Fibroblast of skin of scalp (primary cell): ENCODE data around the gene MRGPRD.

Source experiments
- DNase-seq: peaks from one replicate; pipeline ENCODE4 v3.0.0-alpha.2; 2013

Gene MRGPRD

DNA sequence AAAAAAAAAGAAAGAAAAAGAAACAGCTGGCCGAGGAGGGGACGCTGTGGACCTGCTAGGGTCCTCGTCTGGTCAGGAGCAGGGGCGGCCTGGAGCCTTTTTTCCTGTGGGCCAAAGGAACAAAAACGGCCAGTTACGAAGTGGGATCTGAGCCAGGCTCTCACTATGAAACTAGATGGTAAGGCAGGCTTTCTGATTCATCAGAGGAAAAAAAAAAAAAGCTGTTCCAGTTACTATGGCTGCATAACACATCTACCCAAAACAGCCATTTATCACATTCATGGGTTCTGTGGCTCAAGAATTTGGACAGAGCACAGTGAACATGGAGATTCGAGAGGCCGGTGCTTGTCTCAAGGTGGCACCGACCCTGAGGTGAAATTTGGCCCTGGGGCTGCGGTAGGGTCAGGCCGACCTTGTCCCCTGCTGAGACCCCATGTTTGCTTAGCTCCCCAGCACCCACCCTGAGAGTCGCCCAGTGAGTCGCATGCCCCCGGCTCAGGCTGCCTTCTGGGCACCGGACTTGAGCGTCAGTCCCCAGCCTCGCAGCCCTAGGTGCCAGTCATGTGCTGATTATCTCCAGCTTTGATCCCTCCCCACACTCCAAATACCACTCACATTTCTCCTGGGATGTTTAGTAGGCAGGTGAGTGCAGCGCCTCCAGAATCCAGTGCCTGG is 34.2 kb downstream of the MRGPRD start:
- peak; percentile 74 for DNase-seq

DNA sequence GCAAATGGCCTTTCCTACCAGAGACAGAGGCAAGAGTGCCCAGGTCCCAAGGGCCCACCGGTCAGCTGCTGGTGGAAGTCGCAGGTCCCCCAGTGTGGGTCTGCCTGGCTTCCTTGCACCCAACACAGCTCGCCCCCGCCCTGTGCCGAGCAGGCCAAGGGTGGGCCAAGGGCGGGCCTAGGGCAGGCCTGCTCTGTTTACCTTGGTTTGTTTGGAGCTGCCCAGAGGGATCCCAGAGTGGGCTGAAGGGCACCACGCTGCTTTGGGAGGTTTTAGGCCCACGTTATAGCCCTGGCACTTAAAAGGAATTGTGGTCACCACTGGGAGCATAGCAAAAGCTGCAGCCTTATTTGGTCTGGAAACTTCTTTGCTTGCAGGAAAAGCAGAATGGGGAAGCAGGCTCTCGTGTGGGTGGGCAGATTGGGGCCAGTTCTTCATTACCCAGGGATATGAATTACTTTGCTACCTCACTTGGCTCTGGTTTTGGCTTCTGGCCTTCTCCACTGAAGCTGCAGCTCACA is 38.0 kb downstream of the MRGPRD start:
- peak; percentile 42 for DNase-seq

DNA sequence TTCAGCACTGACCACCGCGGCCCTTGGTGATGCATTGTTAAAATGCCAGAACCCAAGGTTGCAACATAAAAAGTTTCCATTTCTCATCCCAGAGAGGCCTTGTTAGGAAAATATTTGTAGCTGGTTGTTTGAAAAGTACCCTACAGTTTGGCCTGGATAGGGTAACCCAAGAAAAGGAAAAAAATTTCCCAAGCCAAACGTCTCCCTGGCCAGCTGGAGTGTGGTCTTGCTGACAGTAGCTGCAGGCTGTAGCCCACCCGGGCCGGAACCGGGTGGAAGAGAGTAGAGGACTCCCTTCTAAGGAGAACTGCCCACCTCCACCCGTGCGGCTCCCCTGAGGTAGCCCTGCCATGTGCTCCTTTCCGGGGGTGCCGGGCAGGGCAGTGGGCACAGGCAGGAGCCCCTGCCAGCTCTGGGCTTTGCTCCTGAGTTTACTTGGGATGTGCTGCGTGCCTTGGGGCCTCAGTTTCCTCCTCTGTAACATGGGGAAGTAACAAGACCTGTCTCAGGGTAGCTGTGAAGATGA is 38.6 kb downstream of the MRGPRD start:
- no peak for DNase-seq

DNA sequence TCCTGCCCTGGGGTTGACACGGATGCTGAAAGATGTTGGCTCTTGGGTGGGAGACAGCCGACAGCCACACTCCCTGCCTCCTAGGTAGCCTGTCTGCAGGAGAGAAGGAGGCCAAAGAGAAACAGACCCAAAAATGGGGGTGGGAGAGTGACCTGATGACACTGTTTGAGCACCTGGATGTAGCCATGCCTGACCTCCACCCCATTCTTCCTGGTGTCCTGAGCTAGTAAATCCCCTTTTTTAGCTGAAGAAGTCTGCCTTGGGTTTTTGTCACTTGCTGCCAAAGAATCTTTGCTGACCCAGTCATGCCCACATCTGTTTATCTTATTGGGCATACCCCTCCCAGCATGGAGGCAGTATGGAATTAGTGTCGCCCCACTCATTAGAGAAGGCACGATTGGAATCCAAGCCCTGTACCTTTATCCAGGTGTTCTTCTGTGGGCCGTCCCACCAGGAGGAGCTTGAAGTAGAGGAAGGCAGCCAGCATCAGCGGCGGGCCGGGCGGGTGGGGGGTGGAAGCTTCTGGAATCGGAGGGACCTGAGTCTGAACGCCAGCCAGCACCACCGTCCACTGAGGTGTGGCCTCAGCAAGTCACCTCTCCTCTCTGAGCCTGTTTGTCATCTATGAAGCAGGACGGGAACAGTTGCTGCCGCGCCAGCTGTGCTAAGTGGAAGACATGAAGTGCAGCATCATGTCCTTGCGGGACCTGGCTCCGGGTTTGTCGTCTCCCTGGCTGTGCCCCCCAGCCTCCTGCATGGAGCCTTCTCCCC is 39.3 kb downstream of the MRGPRD start:
- no peak for DNase-seq

DNA sequence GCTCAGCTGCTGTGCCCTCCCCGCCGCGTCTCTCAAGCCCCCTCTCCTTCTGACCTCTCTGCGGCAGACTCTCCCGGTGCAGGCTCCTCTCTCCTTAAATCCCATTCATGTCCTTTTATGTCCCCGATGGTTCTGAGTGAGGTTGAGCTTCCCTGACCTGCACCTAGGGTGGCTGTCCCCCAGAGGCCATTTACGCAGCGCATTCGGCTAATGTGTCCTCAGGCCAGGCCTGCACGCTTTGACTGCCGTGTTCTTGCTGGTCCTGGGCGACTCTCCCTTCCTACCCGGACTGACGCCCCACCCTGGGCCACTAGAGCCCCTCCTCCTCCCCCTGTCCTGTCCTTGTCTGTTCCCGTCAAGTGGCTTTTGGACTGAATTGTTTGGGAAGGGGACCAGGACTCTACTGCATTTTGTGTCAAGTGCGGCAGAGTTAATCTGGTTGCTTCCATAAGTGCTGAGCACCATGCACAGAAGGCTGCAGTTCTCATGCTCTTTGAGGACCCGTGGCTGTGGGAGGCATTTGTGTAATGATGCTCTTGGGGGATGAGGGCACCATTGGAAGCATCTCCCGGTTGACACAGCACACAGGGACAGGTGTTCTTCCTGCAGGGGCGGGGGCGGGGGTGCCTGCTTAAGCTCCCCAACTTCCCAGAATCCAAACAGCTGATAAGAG is 40.0 kb downstream of the MRGPRD start:
- no peak for DNase-seq

DNA sequence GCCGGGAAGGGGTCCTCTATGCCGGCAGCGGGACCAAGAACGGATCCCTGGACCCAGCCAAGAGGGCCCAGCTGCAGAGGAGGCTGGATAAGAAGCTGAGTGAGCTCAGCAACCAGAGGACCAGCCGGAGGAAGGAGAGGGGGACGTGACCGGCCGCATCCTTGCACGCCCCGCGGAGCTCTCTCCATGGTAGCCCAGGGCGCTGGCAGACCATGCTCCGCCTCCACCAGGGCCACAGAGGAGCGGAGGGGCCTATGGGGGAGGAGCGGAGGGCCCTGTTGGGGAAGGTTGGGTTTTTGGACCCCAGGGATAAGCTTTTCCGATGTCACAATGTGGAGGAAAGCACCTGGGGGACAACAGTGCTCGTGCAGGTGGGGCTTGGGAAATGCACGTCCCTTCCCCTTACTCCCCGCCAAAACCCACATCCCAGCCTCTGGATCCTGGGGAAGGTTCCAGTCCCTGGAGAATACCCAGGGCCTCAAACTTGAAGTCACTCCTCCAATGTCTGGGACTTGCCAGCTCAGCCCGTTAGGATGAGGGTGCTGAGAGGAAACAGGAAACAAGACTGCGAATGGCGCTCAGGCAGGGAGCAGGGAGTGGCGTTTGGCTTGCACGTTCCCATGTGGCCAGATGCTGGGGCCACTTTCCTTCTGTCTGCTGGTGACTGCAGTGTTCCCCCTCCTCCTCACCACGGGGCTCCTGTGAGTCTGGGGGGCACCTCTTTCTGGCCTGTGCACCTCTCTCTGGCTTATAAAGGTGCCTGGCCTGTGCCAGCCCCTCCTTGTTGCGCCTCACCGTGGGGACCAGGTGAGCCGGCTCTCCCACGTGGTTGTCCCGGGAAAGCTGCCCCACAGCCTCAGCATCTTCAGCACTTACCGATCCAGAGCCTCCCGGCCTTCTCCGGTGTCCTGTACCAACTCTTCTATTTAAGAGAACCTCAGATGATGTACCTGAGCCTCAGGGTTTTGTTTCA is 40.9 kb downstream of the MRGPRD start:
- DNase-seq: no peak

DNA sequence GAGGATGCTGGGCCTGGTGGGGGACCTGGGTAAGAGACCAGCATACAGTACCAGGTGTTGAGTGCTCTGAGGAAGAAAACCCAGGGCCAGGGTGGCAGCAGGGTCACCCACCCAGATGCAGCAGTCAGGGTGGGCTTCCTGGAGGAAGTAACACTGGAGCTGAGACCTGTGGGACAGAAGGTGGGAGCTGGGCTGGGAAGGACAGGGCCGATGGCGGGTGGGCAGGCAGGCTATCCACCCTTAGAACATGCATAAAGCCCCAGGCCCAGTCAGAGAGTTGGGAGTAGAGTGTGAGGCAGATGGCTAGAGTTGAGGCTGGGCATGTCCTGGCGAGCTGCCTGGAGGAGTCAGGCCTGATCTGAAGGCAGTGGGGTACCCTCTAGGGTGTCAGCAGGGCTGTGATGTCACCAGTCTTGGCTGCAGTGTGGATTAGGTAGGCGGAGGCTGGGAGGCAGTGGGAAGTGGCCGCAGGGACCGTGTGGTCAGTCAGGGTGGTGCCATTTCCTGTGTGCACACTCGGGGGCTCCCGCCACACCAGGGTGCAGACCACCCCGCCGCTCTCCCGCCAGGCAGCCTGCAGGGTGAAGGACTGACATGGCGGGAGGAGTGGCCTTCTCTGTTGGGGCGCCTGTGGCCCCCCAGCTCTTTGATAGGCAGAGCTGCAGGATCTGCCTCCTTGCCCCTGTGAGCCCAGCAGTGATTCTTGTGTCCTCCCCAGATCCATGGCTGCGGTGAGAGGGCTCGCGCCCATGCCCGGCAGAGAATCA is 41.8 kb downstream of the MRGPRD start:
- no peak for DNase-seq

DNA sequence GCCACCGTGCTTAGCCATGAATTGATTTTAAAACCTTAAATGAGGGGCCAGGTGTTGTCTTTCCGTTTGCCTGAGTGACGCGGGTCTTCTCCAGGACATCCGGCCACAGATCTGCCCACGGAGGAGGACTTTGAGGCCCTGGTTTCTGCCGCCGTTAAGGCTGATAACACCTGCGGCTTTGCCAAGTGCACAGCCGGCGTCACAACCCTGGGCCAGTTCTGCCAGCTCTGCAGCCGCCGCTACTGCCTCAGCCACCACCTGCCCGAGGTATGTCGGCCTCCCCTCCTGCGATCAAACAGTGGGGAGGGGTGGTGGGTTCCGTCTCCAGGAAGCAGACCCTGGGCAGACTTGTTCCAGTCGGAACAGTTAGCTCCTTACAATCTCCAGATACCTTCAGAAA is 42.7 kb downstream of the MRGPRD start:
- no peak for DNase-seq

DNA sequence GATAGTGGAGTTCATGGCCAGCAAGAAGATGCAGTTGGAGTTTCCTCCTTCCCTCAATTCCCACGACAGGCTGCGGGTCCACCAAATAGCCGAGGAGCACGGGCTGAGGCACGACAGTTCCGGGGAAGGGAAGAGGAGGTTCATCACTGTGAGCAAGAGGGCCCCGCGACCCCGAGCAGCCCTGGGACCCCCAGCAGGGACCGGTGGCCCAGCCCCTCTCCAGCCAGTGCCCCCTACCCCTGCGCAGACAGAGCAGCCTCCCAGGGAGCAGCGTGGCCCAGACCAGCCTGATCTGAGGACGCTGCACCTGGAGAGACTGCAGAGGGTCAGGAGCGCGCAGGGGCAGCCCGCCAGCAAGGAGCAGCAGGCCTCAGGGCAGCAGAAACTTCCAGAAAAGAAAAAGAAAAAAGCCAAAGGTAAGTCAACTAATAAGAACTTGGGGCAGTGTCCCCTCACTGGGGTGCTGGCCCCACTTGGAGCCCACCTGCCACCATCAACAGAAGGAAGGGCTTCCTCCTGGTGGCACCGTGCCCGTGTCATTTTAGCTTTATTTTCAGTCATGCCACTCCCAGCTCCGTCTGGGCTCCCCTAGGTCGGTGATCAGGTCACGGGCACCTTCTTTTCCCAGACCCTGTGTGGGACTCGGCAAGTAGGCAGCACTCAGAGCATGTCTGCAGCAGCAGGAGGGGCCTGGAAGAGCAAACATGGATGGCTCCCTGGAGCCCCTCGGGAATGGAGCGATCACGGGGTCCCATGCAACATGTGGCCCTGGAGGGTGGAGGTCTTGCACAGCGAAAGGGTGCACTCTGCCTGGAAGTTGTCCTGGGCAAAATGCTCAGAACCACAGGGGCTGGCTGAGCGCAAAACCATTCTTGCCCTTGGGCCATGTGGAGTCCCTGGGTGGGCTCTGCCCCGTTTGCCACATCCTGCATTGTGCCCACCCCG is 43.8 kb downstream of the MRGPRD start:
- no peak for DNase-seq

DNA sequence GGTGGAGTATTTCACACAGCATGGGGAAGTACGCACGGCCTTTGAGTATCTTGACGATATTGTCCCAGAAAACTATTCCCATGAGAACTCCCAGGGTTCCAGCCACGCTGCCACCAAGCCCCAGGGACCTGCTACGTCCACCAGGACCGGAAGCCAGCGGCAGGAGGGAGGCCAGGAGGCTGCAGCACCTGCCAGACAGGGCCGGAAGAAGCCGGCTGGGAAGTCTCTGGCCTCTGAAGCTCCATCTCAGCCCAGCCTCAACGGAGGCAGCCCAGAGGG is 44.5 kb downstream of the MRGPRD start:
- no peak for DNase-seq

DNA sequence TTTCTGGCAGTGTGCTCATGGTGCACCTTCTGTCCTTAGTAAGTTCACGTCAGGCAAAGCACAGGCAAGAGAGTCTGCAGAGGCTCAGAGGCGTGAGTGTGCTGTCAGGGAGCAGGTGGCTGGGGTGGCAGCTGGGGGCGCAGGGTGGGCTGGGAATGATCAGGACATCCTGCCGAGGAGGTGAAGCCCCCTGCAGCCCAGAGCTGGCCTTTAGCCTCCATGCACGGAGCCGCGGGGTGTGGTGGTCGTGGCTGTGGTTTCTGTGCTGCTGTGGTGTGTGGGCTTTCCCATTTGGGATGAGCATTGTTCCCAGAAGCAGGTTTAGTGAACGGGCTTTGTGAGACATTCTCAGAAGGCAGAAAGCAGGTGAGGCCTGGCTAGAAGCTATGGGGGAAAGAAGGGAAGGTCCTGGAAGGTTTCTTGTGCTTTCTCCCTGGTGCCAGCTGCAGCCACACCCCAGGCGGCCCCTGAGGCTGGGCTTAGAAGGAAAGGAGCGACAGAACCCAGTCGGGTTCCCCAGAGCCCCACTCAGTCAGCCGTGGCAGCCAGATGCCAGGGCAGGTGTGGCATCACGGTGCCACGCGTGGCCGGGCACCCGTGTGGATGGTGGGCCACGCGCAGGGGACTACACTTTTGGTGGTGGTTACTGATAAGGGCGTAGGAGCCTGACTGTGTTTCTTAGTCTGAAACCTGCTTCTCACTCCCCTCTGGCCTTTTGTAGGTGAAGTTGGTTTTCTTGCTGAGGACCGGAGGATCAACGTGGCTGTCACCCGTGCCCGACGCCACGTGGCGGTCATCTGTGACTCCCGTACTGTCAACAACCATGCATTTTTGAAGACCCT is 45.0 kb downstream of the MRGPRD start:
- DNase-seq: no peak

DNA sequence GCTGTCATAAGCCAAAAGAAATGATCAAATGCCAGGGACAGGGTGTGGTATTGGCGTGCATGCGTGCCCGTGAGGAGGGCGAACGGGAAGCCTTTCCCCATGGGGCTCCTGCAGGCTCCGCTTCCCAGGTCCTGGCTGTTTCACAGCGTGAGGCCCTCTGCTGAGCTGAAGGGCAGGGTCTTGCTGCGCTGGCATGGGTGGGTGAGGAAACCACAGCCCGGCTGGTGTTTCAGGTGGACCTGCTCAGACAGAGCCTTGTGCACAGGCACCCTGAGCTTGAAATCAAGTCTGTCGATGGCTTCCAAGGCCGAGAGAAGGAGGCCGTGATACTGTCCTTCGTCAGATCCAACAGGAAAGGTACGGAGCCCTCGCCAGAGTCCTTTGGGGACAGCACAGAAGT is 45.7 kb downstream of the MRGPRD start:
- DNase-seq: no peak

DNA sequence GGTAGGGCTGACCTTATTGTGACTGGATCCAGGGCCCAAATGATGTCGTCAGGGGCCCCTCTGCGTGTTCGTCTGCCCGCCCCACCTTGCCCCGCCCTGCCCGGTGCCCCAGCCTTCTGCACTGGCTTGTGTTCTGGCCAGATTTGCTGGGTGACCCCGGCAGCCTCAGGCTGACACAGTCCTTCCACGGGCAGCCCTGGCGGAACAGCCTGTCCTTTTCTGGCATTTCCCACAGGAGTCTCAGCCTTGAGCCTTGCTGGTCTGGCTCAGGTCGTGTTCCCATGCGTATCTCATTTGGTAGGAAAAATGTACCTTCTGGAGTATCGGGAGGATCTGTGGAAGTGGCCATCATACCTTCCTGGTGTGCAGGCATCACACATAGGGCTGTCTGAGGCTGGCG is 46.1 kb downstream of the MRGPRD start:
- DNase-seq: no peak

DNA sequence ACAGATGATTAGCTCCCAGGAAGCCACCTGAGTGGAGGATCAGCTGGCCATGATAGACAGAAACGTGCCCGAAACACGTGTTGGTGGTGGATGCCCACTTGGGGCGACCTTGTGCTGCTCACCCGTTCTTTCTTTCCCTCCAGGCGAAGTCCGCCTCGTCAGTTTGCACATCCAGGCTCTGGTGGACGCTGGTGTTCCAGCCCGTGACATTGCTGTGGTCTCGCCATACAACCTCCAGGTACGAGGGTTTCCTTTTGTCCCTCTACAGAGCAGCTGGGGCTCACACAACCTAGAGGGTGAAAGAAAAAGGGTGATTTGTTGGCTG is 46.5 kb downstream of the MRGPRD start:
- DNase-seq: no peak

DNA sequence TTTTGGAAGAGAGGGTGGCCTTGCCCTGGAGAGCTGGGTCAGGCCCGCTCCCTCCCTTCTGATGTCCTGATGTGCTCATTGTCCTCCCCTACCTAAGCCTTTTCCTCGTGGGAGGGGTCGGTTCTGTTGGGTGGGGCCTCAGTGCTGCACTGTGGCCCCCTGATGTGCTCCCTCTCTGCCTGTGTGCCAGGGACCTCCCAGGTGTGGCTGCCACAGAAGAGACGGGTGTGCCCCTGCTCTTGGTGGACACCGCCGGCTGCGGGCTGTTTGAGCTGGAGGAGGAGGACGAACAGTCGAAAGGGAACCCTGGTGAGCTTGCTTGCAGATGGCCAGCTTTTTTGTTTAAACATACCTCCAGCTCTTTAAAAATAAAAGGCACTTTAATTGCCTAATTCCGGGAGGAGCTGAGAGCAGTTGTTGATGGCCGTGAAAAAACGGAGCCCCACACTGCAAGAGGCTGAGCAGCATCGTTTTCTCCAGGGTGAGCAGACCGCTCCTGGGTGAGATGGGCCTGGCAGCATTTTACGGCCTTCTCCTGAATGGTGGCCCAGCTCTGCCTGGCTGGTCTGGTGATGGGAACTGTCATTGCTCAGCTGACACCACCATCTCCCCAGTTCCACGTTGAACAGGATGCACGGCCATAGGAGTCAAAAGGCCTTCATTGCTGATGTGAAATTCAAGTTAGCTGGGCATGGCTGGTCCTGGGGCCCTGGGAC is 47.0 kb downstream of the MRGPRD start:
- no peak for DNase-seq

DNA sequence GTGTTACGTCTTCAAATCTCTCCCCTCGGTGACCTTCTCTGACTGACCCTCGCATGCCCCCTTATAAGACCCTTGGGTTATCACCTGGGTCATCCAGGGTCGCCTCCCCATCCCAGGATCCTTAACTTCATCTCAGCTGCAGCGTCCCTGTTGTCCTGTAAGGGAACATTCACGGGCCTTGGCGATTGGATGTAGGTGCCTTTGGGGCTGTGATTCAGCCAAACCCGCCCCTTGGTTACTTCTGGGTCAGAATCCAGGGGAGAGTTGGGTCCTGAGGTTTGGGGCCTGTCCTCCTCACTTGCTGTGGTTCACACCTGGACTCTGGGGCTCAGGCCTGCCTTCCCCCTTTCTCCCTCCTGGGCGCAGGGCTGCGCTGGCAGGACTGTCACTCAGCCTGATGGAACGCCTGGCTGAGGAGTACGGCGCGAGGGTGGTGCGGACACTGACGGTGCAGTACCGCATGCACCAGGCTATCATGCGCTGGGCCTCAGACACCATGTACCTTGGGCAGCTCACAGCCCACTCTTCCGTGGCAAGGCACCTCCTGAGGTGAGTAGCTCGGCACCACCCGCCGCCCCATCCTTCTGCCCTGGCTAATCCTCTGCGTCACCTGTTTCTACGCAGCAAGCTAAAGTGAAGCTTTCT is 47.7 kb downstream of the MRGPRD start:
- DNase-seq: no peak

DNA sequence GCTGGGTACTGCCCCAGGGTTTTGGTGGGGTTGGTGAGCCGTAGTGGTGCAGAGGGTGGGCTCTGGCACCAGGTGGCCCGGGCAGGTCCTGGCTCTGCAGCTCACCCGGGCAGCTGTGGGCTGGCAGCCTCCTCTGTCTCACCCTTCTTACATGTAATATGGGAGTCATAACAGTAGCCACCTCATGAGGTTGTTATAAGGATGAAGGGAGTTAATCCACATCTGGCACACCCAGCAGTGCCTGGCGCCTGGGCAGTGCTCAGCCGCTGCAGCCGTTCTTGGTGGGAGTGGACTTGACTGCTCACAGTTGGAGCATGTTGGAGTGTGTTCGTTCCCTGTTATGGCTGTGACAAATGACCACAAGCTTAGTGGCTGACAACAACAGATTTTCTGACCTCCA is 48.4 kb downstream of the MRGPRD start:
- DNase-seq: no peak

DNA sequence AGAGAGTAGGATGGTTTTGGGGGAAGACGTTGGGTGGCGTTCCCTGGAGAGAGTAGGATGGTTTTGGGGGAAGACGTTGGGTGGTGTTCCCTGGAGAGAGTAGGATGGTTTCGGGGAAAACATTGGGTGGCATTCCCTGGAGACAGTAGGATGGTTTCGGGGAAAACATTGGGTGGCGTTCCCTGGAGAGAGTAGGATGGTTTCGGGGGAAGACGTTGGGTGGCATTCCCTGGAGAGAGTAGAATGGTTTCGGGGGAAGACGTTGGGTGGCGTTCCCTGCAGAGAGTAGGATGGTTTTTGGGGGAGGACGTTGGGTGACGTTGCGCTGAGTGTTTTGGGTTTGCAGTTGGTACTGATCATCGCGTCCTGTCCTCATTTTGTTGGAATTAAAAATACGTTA is 48.9 kb downstream of the MRGPRD start:
- DNase-seq: no peak
